Frontal cortex (tissue), 4 donors: ENCODE data around the gene BPGM. TPM values are rescaled to one million over a fixed set of nuclear protein-coding genes. Genes with fewer than 3 reads are reported as not detected.

ENCODE experiments used
- DNase-seq, 2 donors: peaks; one replicate each; pipeline ENCODE4 v3.0.0; 2012; ENCODE audit warnings: low spot score in 2 of 2
- FAIRE-seq: peaks from 2 replicates; lab custom pipeline; 2012; peaks lifted over from hg19 to GRCh38; lab: Jason Lieb, UNC
- total RNA-seq: library from RNA; depleted of rRNA; stranded (reverse); fragments of >200 nt; gene quantifications from one replicate; pipeline ENCODE4 v1.2.3, GENCODE V29; 2014
- donor health status: control.
- donor health status: control.
- donor health status: control.

BPGM gene
- total RNA-seq, 1 donor from 2014 or later = 46.9 TPM

- FAIRE-seq (no peak), DNase-seq (no peak)
These were observed 45.7 kb downstream of the BPGM start for GRCh38 chr7:134692344-134692705.

- no peak for DNase-seq
- FAIRE-seq = no peak
These were observed 46.6 kb downstream of the BPGM start for GRCh38 chr7:134693256-134693655.

DNA sequence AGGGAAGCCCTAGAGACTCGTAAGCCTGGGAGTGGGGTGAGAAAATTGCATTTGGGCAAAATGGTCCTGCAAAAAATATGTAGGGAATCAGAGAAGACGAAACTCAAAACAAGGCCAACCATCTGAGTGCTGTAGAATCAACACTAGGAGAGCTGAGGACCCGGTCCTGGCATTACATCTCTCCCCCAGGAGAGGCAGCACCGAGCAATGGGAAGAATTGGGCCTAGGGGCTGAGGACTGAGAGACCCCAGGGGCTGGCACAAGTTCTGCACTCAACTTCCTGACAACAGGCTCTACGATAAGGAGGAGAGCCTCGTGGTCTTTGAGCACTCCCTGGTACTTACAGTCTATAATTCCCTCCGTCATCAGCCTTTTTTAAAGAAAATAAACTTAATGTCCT, 47.6 kb downstream of the BPGM start:
- no peak for DNase-seq
- FAIRE-seq = no peak

DNA sequence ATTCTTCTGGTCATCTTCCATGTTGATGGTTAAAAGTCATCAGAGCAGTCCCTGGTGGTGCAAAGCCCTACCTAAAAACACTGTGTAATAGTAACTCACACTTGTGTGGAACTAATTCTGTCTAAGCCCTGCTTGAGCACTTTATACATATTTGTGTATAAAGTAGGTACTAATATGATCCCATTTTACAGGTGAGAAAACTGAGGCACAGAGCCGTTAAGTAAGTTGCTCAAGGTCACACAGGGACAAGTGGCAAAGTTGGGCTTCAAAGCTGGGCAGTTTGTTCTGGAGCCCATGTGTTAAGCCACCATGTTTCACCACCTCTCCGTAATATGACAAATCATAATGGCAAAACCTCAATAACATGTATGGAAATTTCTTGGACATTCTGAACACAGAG, 48.1 kb downstream of the BPGM start:
- DNase-seq = no peak
- no peak for FAIRE-seq

DNA sequence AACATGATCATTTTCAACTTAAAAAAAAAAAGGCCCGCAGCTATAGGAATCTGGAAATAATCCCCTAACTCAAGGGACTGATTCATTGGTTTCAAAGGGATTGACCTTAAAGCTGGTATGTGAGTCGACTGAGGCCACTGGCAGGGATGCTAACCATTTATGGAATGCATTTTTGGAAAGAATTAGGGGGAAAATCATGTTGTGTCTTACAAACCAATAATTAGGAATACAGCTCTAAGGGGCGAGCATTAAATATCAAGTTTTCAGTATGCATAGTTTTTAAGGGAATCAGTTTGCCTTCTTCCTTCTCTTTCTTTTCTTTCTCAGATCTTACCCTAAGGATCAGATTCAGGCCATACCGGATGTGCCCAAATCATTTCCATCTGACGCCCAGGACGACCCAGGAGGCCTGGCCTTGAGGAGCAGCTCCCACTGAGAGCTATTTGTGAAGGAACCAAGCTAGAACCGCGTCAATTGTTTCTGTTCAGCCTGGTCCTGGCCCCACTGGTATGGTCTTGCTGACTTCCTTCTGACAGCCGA, 48.7 kb downstream of the BPGM start:
- no peak for FAIRE-seq
- no peak for DNase-seq

DNA sequence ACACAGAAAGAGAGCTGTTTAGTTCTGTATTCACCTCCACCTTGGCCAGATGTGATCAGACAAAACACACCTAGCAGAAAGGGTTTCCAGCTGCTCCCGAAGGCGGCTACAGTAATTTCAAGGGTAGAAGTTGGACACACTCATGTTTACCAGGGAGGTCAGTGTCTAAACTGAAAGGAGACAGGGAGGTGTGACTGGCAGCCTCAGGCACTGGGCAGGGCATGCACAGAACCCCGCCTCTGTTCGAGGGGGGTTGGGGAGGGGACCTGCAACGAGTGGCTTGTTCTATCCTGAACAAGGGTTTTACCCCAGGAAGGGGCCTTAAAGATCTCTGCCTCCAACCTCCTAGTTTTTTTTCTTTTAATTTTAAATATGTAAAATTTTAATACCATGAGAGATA, 49.6 kb downstream of the BPGM start:
- no peak for DNase-seq
- FAIRE-seq = no peak

DNA sequence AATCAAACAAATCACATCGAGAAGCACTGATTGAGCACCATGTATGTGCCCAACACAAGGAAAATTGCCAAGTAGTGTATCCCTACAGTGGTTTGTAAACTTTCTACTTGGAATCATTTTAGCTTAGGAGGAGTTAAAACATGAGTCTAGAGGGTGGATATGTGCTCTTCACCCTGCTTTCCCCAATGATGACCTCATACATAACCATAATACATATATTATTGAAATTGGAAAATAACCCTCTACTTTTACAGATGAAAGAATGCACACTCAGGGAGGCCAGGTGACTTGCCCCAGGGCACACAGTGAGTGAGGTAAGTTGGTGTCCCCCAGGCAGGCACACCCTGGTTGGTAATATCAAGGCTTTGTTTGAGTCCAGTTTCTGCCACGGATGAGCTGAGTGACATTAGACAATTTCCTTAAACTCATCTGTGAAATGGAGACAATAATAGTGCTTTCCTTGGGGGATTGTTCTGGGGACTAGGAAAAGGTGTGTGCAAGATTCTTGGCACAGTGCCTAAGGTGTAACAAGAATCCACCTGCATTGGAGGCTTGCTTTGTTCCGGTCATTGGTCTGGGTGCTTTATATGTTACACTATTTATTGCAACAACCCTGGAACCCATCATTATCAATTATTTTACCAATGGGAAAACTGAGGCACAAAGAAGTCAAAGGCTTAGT, 50.7 kb downstream of the BPGM start:
- FAIRE-seq = no peak
- no peak for DNase-seq

DNA sequence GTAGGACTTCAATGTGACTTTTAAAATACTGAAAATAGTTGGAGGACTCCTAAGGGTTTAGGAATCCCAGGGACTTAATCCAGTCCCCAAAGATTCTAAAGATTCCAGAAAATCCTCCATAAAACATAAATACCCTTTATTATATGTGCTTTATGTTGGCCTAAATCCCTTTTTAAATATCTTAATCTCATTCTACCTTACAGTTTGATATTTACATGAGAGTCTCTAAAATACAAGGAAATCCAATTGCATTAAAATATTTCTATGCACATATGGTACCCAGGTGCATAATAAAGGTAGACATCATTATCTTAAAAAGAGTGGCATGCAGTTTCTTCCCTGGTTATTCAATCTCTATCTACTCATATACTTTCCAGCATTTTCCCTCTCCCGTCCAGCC, 51.8 kb downstream of the BPGM start:
- DNase-seq (no peak), FAIRE-seq (no peak)

DNA sequence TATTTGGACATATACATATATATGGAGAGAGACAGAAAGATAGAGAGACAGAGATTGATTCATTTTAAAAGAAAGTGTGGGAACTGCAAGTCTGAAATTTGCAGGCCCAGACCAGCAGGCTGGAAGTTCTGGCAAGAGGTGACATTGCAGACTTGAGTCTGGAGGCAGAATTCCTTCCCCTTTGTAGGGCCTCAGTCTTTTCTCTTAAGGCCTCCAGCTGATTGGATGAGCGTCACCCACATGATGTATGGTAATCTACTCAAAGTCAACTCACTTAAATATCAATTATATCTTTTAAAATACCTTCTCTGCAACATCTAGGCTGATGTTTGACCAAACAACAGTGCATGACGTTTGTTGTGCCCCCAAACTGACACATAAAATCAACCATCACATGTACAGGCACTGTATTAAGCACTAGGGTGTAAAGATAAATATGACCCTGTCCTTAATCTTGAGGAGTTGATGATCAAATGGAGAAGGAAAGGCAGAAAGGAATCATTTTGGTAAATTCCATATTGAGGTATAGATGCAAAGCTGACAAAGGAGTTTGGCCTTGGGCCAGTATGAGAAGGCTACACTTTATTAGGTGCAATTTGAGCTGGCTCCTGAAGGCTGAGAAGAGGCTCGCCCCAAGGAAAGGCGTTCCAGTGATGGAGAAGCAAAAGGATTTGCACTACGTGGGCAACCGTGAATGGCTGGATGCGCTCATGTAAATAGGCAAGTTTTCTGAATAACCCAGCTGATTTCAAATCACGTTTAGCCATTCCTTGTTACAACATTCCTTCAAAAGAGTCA, 52.6 kb downstream of the BPGM start:
- DNase-seq = no peak
- no peak for FAIRE-seq

DNA sequence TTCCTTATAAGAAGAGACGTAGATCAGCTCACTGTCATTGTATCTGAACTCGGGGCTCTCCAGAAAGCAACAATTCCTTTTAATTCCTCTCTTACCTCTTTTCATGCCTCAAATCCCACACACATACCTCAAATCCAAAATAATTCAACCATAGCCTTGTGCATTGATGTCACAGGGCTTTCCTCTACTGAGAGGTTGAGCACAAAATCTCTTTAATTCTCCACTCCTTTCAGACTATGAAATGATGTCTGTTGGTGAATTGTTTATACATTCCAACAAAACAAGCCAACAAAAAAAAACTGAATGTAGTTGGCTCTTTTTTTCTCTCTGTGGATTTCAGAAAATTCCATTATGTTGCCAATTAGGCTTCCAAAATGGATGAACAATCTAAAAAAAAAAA, 53.2 kb downstream of the BPGM start:
- no peak for FAIRE-seq
- no peak for DNase-seq

DNA sequence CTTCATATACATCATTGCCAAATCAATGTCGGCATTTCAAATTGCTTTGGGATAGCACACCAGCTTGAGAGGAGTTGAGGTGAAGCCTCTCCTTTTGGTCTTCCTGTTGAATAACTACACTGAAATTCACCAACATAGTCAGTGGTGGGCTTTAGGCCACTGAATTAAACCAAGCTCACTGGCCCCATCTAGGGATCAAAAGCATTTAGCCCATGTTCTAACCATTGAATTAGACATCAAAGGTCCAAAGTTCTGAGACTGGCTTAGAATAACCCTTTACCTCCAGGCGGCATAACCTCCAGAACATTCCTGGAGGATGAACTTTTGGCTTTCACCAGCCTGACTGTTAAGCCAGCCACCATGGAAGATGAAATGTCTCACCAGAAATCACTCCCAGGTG, 54.6 kb downstream of the BPGM start:
- DNase-seq = no peak
- FAIRE-seq = no peak

- FAIRE-seq (no peak), DNase-seq (no peak)
These were observed 56.0 kb downstream of the BPGM start for GRCh38 chr7:134702366-134703240.

GRCh38 chr7:134703241-134703594, 56.6 kb downstream of the BPGM start:
- FAIRE-seq = no peak
- no peak for DNase-seq

DNA sequence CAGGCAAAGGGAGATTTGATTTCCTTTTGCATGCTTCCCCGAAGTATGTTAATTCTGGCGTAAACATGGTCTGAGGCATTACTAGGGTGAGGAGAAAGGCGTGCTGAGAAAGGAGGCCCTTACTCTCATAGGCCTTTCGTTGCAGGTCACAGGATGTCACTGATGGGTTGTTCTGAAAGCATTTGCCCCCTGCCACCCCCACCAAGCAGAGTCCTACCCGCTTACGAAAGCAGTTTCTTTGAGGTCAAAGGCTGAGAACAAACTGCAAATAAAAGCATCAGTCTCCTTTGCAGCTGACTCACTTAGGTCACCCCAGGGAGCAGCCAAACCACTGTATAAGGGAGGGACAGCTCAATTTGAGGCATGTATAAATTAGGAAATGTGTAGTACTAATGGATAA, 57.1 kb downstream of the BPGM start:
- DNase-seq (no peak), FAIRE-seq (no peak)

- DNase-seq (no peak), FAIRE-seq (no peak)
These were observed 58.2 kb downstream of the BPGM start for GRCh38 chr7:134704827-134705226.

GRCh38 chr7:134705716-134706115, 59.1 kb downstream of the BPGM start:
- FAIRE-seq = no peak
- no peak for DNase-seq

GRCh38 chr7:134706468-134706867, 59.8 kb downstream of the BPGM start:
- FAIRE-seq = no peak
- no peak for DNase-seq

- no peak for DNase-seq
- FAIRE-seq = no peak
These were observed 61.2 kb downstream of the BPGM start for GRCh38 chr7:134707663-134708378.

DNA sequence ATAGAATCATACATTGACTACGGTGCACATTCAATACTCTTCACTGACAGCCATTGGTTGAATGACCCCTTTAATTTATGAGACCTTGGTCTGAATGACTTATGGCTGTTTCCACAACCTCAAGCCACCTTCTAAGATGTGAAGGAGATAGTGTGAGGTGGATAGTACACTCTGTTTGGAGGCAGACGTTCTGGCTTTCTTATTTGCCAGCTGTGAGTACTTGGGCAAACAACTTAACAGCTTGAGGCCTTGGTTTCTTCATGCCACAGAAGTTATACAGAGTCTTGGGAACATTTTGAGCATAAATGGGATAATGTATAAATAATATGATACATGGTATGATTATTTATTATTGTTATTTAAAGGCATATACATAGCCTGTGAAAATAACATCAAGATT, 62.0 kb downstream of the BPGM start:
- DNase-seq (no peak), FAIRE-seq (no peak)

DNA sequence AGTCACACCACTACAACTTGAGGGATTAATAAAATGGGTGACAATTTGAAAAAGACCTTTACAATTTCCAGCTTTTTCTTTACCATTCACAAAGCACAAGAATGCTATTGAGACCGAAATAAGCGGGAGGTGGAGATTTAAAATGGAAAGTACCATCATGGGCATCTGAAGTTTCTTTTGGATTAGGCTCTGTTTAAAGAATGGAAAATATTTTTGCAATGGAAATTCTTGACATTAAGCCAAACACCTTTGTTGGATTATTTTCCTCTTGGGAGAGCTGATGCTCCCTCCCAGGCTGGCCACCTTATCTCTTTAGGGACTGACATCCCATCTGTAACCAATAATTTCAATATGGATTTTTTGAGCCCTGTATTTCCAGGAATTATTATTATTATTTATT, 62.5 kb downstream of the BPGM start:
- FAIRE-seq = no peak

More for the DNA sequence above, 62.5 kb downstream of the BPGM start:
- no peak for DNase-seq
